Neural cell (in vitro differentiated cells): ENCODE results near the gene CYP26B1. TPM values are rescaled to one million over a fixed set of nuclear protein-coding genes. Genes with fewer than 3 reads are reported as not detected.

ENCODE experiments used
- H2AFZ ChIP-seq: fragments of 200-600, 300-800 bp; sonication (generic), shearing (Covaris generic); 2 replicates; pipeline ENCODE4 v1.6.0; 2014; ENCODE audit warnings: low read depth, mild to moderate bottlenecking, antibody characterized with exemption, low read length, moderate library complexity
- H3F3A ChIP-seq: fragments of 200-600 bp; shearing (Covaris generic); 2 replicates; pipeline ENCODE4 v1.6.1; 2016; ENCODE audit warnings: mild to moderate bottlenecking, moderate library complexity, mixed read lengths, antibody characterized with exemption, low read length; ENCODE audit not compliant: insufficient read depth, poor library complexity, severe bottlenecking
- H3K27ac ChIP-seq: fragments of 200-600, 300-800 bp; sonication (generic), shearing (Covaris generic); 2 replicates; pipeline ENCODE4 v1.5.1; 2014; ENCODE audit warnings: mild to moderate bottlenecking, low read length, moderate library complexity
- H3K27me3 ChIP-seq: fragments of 300-800, 200-600 bp; sonication (generic), shearing (Covaris generic); 2 replicates; pipeline ENCODE4 v1.6.0; 2014; ENCODE audit warnings: mild to moderate bottlenecking, low read depth, low read length, moderate library complexity; ENCODE audit not compliant: insufficient read depth
- H3K36me3 ChIP-seq: fragments of 300-800, 200-600 bp; sonication (generic), shearing (Covaris generic); 2 replicates; pipeline ENCODE4 v1.5.1; 2014; ENCODE audit warnings: mild to moderate bottlenecking, antibody characterized with exemption, low read length, moderate library complexity; ENCODE audit not compliant: insufficient read depth
- H3K4me2 ChIP-seq: fragments of 300-800, 200-600 bp; sonication (generic), shearing (Covaris generic); 2 replicates; pipeline ENCODE4 v1.6.0; 2014; ENCODE audit warnings: mild to moderate bottlenecking, low read length
- H3K4me3 ChIP-seq: fragments of 300-800, 200-600 bp; sonication (generic), shearing (Covaris generic); 2 replicates; pipeline ENCODE4 v1.5.1; 2014; ENCODE audit warnings: mild to moderate bottlenecking, low read length, moderate library complexity
- H3K79me2 ChIP-seq: fragments of 200-600 bp; shearing (Covaris generic); replicated peaks from 2 replicates; pipeline ENCODE4 v1.6.0; 2014; ENCODE audit warnings: mild to moderate bottlenecking, low read length, moderate library complexity; ENCODE audit not compliant: insufficient read depth
- H3K9ac ChIP-seq: fragments of 300-800, 200-600 bp; sonication (generic), shearing (Covaris generic); 2 replicates; pipeline ENCODE4 v1.6.1; 2016; ENCODE audit warnings: mild to moderate bottlenecking, low read length, mixed read lengths
- H3K9me2 ChIP-seq: fragments of 200-600 bp; shearing (Covaris generic); 2 replicates; pipeline ENCODE4 v1.6.1; 2016; ENCODE audit warnings: mild to moderate bottlenecking, low read length, mixed read lengths; ENCODE audit not compliant: insufficient read depth
- H3K9me3 ChIP-seq: fragments of 200-600, 300-800 bp; sonication (generic), shearing (Covaris generic); 2 replicates; pipeline ENCODE4 v1.6.1; 2016; ENCODE audit warnings: mild to moderate bottlenecking, mixed run types, low read length, moderate library complexity, mixed read lengths
- H4K20me1 ChIP-seq: fragments of 200-600 bp; shearing (Covaris generic); 2 replicates; pipeline ENCODE4 v1.6.1; 2016; ENCODE audit warnings: mild to moderate bottlenecking, mixed run types; ENCODE audit not compliant: insufficient read depth
- EZH2 ChIP-seq: fragments of 200-600, 300-800 bp; shearing (Covaris generic), sonication (generic); IDR thresholded peaks from 2 replicates; pipeline ENCODE4 v1.6.1; 2014; ENCODE audit warnings: antibody characterized with exemption, low read length, borderline replicate concordance, mild to moderate bottlenecking; ENCODE audit not compliant: insufficient read depth, poor library complexity, severe bottlenecking
- MXI1 ChIP-seq: fragments of 450-650 bp; conservative IDR thresholded peaks from 2 replicates; pipeline ENCODE4 v1.6.1; 2014; ENCODE audit warnings: antibody characterized with exemption, mild to moderate bottlenecking; ENCODE audit not compliant: poor library complexity, severe bottlenecking
- POLR2AphosphoS5 ChIP-seq: IDR thresholded peaks from 2 replicates; pipeline ENCODE4 v1.6.1; 2012
- RAD21 ChIP-seq: fragments of 450-650 bp; conservative IDR thresholded peaks from 2 replicates; pipeline ENCODE4 v1.6.1; 2014; ENCODE audit warnings: antibody characterized with exemption, mild to moderate bottlenecking, moderate library complexity
- REST ChIP-seq: IDR thresholded peaks from 2 replicates; pipeline ENCODE4 v1.6.1; 2012; ENCODE audit warnings: borderline replicate concordance
- SMC3 ChIP-seq: fragments of 450-650 bp; conservative IDR thresholded peaks from 2 replicates; pipeline ENCODE4 v1.6.1; 2014; ENCODE audit warnings: antibody characterized with exemption, mild to moderate bottlenecking, moderate library complexity; ENCODE audit not compliant: poor library complexity
- TAF1 ChIP-seq: IDR thresholded peaks from 2 replicates; pipeline ENCODE4 v1.6.1; 2012; ENCODE audit warnings: low read depth
- polyA plus RNA-seq: library from polyadenylated mRNA; depleted of rRNA; stranded (reverse); fragments of >200 nt; gene quantifications from 2 replicates; pipeline ENCODE4 v1.2.3, GENCODE V29; 2014

Gene CYP26B1
- polyA plus RNA-seq, 1 donor from 2014 or later: 0.83 TPM

- Histone ChIP-seq H3K9me3 (no peaks in the 10 kb centered on the region), H3K27me3 (no peaks in the 10 kb centered on the region), H3K9ac (no peak overlapping the region), H2AFZ (no peak overlapping the region), H3K9me2 (no peaks in the 10 kb centered on the region), H3K27ac (no peak overlapping the region), H3K36me3 (no peaks in the 10 kb centered on the region), H3K4me3 (no peak overlapping the region), H3K4me2 (no peak overlapping the region), H3F3A (no peaks in the 10 kb centered on the region), H3K79me2 (no peaks in the 10 kb centered on the region), H4K20me1 (no peaks in the 10 kb centered on the region)
- TF ChIP-seq SMC3 (no peak), MXI1 (no peak)
Observed at GRCh38 chr2:72156872-72157271, 9.2 kb upstream of the CYP26B1 start.

- TF ChIP-seq TAF1 (no peak), RAD21 (no peak), SMC3 (no peak)
- Histone ChIP-seq H3K27me3 (peaks cover 6% of the 10 kb centered on the region), H3K4me3 (no peak overlapping the region), H3K9ac (no peak overlapping the region), H3K9me2 (no peaks in the 10 kb centered on the region), H3K9me3 (no peaks in the 10 kb centered on the region), H3K36me3 (no peaks in the 10 kb centered on the region), H3K27ac (no peak overlapping the region), H3K79me2 (no peaks in the 10 kb centered on the region), H4K20me1 (no peaks in the 10 kb centered on the region), H3F3A (no peaks in the 10 kb centered on the region), H2AFZ (no peak overlapping the region), H3K4me2 (no peak overlapping the region)
Observed at GRCh38 chr2:72155737-72156136, 8.1 kb upstream of the CYP26B1 start.

- TF ChIP-seq REST (no peak), EZH2 (no peak)
- Histone ChIP-seq H3K27me3 (peaks cover 11% of the 10 kb centered on the region), H3K9me2 (no peaks in the 10 kb centered on the region), H3K79me2 (no peaks in the 10 kb centered on the region), H3K9ac (no peak overlapping the region), H4K20me1 (no peaks in the 10 kb centered on the region), H3F3A (no peaks in the 10 kb centered on the region), H3K36me3 (no peaks in the 10 kb centered on the region), H3K27ac (no peak overlapping the region), H2AFZ (no peak overlapping the region), H3K4me2 (no peak overlapping the region), H3K4me3 (no peak overlapping the region), H3K9me3 (no peaks in the 10 kb centered on the region)
Observed at GRCh38 chr2:72155151-72155550, 7.5 kb upstream of the CYP26B1 start.

GRCh38 chr2:72154386-72154975 is 6.8 kb upstream of the CYP26B1 start:
- Histone ChIP-seq H3K27me3 (peaks cover 18% of the 10 kb centered on the region), H3K9ac (no peak overlapping the region), H3K9me2 (no peaks in the 10 kb centered on the region), H3K79me2 (no peaks in the 10 kb centered on the region), H3K27ac (no peak overlapping the region), H3K4me3 (no peak overlapping the region), H3K36me3 (no peaks in the 10 kb centered on the region), H3K4me2 (no peak overlapping the region), H4K20me1 (no peaks in the 10 kb centered on the region), H3K9me3 (no peaks in the 10 kb centered on the region), H3F3A (no peaks in the 10 kb centered on the region), H2AFZ (no peak overlapping the region)
- TF ChIP-seq POLR2AphosphoS5 (peak; percentile 9), EZH2 (no peak)
